Suprapubic skin (tissue), 4 donors: ENCODE results near the gene CLDN19.

ENCODE experiments used
- EP300 ChIP-seq: sonication (generic); formaldehyde crosslinking; IDR thresholded peaks from one replicate; pipeline ENCODE4 v1.6.1; 2017; ENCODE audit warnings: antibody characterized with exemption
- POLR2A ChIP-seq, 2 donors: fragments of 450-650 bp; IDR thresholded peaks; one replicate each; pipeline ENCODE4 v1.6.1; 2017; ENCODE audit warnings: antibody characterized with exemption in 2 of 2, mild to moderate bottlenecking in 2 of 2, moderate library complexity in 2 of 2
- POLR2AphosphoS5 ChIP-seq, 3 donors: sonication (generic); formaldehyde crosslinking; IDR thresholded peaks; one replicate each; pipeline ENCODE4 v1.6.1; 2017; ENCODE audit warnings: antibody characterized with exemption in 3 of 3
- TF ChIP-seq, protein P1 (sequence below), 2 donors: fragments of 200-600 bp in 1 of 2; fragments of 450-650 bp in 1 of 2; sonication (generic) in 1 of 2; IDR thresholded peaks; one replicate each; pipeline ENCODE4 v1.5.1; 2016 to 2019; ENCODE audit warnings: antibody characterized with exemption in 2 of 2, mild to moderate bottlenecking in 1 of 2, moderate library complexity in 1 of 2

- TF ChIP-seq, protein P1, sequence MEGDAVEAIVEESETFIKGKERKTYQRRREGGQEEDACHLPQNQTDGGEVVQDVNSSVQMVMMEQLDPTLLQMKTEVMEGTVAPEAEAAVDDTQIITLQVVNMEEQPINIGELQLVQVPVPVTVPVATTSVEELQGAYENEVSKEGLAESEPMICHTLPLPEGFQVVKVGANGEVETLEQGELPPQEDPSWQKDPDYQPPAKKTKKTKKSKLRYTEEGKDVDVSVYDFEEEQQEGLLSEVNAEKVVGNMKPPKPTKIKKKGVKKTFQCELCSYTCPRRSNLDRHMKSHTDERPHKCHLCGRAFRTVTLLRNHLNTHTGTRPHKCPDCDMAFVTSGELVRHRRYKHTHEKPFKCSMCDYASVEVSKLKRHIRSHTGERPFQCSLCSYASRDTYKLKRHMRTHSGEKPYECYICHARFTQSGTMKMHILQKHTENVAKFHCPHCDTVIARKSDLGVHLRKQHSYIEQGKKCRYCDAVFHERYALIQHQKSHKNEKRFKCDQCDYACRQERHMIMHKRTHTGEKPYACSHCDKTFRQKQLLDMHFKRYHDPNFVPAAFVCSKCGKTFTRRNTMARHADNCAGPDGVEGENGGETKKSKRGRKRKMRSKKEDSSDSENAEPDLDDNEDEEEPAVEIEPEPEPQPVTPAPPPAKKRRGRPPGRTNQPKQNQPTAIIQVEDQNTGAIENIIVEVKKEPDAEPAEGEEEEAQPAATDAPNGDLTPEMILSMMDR (IDR thresholded peaks at IDR 0.05): no peak
- TF ChIP-seq POLR2A (IDR thresholded peaks at IDR 0.05) (no peak), POLR2AphosphoS5 (IDR thresholded peaks at IDR 0.05) (no peak), EP300 (no peak)
These were observed 39.7 kb upstream of the CLDN19 start for GRCh38 chr1:42779725-42780124.
